ENCODE results near the gene CASK.

CASK gene

DNA sequence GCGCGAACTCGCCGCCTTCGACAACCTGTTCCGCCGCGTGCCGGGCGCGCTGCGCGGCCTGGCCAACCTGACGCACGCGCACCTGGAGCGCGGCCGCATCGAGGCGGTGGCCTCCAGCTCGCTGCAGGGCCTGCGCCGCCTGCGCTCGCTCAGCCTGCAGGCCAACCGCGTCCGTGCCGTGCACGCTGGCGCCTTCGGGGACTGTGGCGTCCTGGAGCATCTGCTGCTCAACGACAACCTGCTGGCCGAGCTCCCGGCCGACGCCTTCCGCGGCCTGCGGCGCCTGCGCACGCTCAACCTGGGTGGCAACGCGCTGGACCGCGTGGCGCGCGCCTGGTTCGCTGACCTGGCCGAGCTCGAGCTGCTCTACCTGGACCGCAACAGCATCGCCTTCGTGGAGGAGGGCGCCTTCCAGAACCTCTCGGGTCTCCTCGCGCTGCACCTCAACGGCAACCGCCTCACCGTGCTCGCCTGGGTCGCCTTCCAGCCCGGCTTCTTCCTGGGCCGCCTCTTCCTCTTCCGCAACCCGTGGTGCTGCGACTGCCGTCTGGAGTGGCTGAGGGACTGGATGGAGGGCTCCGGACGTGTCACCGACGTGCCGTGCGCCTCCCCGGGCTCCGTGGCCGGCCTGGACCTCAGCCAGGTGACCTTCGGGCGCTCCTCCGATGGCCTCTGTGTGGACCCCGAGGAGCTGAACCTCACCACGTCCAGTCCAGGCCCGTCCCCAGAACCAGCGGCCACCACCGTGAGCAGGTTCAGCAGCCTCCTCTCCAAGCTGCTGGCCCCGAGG lies 449.2 kb downstream of the CASK start:
- no peaks in the 10 kb centered on the region for H3K27me3 ChIP-seq (ENCODE audit: insufficient read depth, low read length)
- H3K36me3 ChIP-seq (ENCODE audit: insufficient read depth, low read length), result no peaks in the 10 kb centered on the region
- no peak overlapping the region for H3K4me2 ChIP-seq (ENCODE audit: low read length)
- no peaks in the 10 kb centered on the region for H4K20me1 ChIP-seq (ENCODE audit: insufficient read depth, low read length)
- H3K4me1 ChIP-seq (ENCODE audit: insufficient read depth, low read length, severe bottlenecking), result no peaks in the 10 kb centered on the region
- no peaks in the 10 kb centered on the region for H3K9me2 ChIP-seq (ENCODE audit: low read depth, low read length)
- TF ChIP-seq EZH2 (IDR thresholded peaks at IDR 0.05; ENCODE audit: borderline replicate concordance, low read length), result no peak
- TF ChIP-seq, protein P1, sequence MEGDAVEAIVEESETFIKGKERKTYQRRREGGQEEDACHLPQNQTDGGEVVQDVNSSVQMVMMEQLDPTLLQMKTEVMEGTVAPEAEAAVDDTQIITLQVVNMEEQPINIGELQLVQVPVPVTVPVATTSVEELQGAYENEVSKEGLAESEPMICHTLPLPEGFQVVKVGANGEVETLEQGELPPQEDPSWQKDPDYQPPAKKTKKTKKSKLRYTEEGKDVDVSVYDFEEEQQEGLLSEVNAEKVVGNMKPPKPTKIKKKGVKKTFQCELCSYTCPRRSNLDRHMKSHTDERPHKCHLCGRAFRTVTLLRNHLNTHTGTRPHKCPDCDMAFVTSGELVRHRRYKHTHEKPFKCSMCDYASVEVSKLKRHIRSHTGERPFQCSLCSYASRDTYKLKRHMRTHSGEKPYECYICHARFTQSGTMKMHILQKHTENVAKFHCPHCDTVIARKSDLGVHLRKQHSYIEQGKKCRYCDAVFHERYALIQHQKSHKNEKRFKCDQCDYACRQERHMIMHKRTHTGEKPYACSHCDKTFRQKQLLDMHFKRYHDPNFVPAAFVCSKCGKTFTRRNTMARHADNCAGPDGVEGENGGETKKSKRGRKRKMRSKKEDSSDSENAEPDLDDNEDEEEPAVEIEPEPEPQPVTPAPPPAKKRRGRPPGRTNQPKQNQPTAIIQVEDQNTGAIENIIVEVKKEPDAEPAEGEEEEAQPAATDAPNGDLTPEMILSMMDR (IDR thresholded peaks at IDR 0.05; ENCODE audit: low read length), result no peak
- H3K9ac ChIP-seq (ENCODE audit: low read length), result no peak overlapping the region
- H3K4me3 ChIP-seq (ENCODE audit: low read depth, low read length, poor library complexity, severe bottlenecking), result no peak overlapping the region
- H3K9me3 ChIP-seq (ENCODE audit: low read length), result no peaks in the 10 kb centered on the region
- no peak overlapping the region for H2AFZ ChIP-seq (ENCODE audit: low read length)
- H3K79me2 ChIP-seq (ENCODE audit: insufficient read depth, low read length), result no peaks in the 10 kb centered on the region
- H3K27ac ChIP-seq (ENCODE audit: low read depth, low read length, poor library complexity, severe bottlenecking), result no peak overlapping the region
- H3F3A ChIP-seq (ENCODE audit: insufficient read depth, low read length), result no peaks in the 10 kb centered on the region

DNA sequence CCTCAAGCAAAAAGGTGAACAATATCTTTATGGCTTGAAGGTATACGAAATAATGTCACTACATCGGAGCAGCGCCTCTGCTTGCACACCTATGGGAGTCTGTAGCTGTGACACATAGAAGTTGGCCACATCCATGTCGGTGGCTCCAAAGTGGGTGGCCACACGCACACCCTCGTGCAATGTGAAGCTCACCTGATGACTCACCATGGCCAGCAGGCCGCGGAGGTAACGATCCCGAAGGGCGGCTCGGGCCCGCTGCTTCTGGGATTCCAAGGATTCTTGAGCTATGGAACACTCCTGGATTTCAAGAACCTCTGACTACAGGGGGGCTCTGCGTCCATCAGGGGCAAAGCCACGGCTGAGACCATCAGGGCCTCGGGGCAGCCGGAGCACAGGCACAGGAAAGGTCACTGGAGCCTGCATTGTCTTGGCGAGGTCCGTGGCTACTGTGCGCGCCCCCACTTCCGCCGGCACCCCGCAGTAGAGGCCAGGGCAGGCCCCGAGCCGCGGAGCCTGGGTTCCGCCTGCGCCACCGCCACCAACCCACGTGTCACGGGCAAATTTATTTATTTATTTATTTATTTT lies 451.0 kb downstream of the CASK start:
- Histone ChIP-seq H3K9me3 (ENCODE audit: low read length) (no peaks in the 10 kb centered on the region), H3K4me3 (ENCODE audit: low read depth, low read length, poor library complexity, severe bottlenecking) (no peak overlapping the region), H3K9ac (ENCODE audit: low read length) (no peak overlapping the region), H4K20me1 (ENCODE audit: insufficient read depth, low read length) (no peaks in the 10 kb centered on the region), H3K9me2 (ENCODE audit: low read depth, low read length) (no peaks in the 10 kb centered on the region), H2AFZ (ENCODE audit: low read length) (no peak overlapping the region), H3K27ac (ENCODE audit: low read depth, low read length, poor library complexity, severe bottlenecking) (no peak overlapping the region), H3K4me1 (ENCODE audit: insufficient read depth, low read length, severe bottlenecking) (no peaks in the 10 kb centered on the region), H3K27me3 (ENCODE audit: insufficient read depth, low read length) (no peaks in the 10 kb centered on the region), H3K36me3 (ENCODE audit: insufficient read depth, low read length) (no peaks in the 10 kb centered on the region), H3F3A (ENCODE audit: insufficient read depth, low read length) (no peaks in the 10 kb centered on the region), H3K4me2 (ENCODE audit: low read length) (no peak overlapping the region), H3K79me2 (ENCODE audit: insufficient read depth, low read length) (no peaks in the 10 kb centered on the region)
- TF ChIP-seq, protein P1 (IDR thresholded peaks at IDR 0.05; ENCODE audit: low read length), result no peak
- no peak for TF ChIP-seq EZH2 (IDR thresholded peaks at IDR 0.05; ENCODE audit: borderline replicate concordance, low read length)

DNA sequence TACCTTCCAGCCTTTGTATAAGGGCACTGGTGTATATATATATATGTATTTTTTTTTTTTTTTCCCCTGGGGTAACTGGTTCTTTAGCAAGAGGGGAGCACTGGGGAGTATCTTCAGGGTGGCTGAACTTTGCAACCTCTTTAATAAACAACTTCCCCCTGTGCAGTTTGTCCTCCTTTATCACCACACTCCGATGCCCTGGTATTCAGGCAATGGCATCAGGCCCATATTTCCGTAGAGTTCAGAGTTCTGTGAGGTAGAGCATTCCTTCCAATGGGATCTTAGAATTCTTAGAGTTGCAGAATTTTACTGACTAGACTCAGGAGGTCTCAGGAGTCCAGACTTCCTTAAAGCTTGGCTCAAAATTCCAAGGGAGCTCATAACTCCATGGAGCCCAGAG lies 451.6 kb downstream of the CASK start:
- no peaks in the 10 kb centered on the region for H4K20me1 ChIP-seq (ENCODE audit: insufficient read depth, low read length)
- no peak overlapping the region for H3K9ac ChIP-seq (ENCODE audit: low read length)
- H3K27me3 ChIP-seq (ENCODE audit: insufficient read depth, low read length), result no peaks in the 10 kb centered on the region
- H3K79me2 ChIP-seq (ENCODE audit: insufficient read depth, low read length), result no peaks in the 10 kb centered on the region
- H3K9me3 ChIP-seq (ENCODE audit: low read length), result no peaks in the 10 kb centered on the region
- H3K27ac ChIP-seq (ENCODE audit: low read depth, low read length, poor library complexity, severe bottlenecking), result no peak overlapping the region
- no peak overlapping the region for H2AFZ ChIP-seq (ENCODE audit: low read length)
- H3K9me2 ChIP-seq (ENCODE audit: low read depth, low read length), result no peaks in the 10 kb centered on the region
- no peak overlapping the region for H3K4me3 ChIP-seq (ENCODE audit: low read depth, low read length, poor library complexity, severe bottlenecking)
- H3F3A ChIP-seq (ENCODE audit: insufficient read depth, low read length), result no peaks in the 10 kb centered on the region
- no peaks in the 10 kb centered on the region for H3K4me1 ChIP-seq (ENCODE audit: insufficient read depth, low read length, severe bottlenecking)
- no peak overlapping the region for H3K4me2 ChIP-seq (ENCODE audit: low read length)
- no peaks in the 10 kb centered on the region for H3K36me3 ChIP-seq (ENCODE audit: insufficient read depth, low read length)
- TF ChIP-seq EZH2 (IDR thresholded peaks at IDR 0.05; ENCODE audit: borderline replicate concordance, low read length), result no peak
- TF ChIP-seq, protein P1 (IDR thresholded peaks at IDR 0.05; ENCODE audit: low read length), result no peak

Data from OCI-LY1 (cell line).